Measurements from ENCODE around the gene MPHOSPH10.

MPHOSPH10 gene

DNA sequence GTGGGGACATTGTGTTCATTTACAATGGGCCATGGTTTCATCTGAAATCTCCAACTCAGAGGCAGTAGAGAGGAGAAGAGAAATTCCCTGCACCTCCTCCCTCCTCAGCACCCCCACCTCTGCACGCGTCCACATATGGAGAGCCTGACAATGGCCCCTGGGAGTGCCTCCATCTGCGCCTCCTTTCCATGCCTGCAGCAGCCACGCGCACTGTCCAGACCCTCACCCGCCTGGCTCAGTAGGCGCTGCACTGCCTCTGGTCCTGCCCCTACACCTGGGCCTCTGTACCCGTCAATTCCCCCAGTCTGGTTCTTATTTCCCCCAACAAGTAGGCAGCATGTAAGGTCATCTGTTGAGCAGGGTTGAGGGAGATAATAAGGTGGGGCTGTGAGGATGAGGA is 23.8 kb downstream of the MPHOSPH10 start:
- no peaks in the 10 kb centered on the region for H3K4me1 ChIP-seq (ENCODE audit: insufficient read depth, low read length, severe bottlenecking)
- H3K9ac ChIP-seq (ENCODE audit: low read length) = no peak overlapping the region
- no peak overlapping the region for H3K4me3 ChIP-seq (ENCODE audit: low read depth, low read length, poor library complexity, severe bottlenecking)
- no peaks in the 10 kb centered on the region for H3F3A ChIP-seq (ENCODE audit: insufficient read depth, low read length)
- H3K9me3 ChIP-seq (ENCODE audit: low read length) = no peaks in the 10 kb centered on the region
- no peak overlapping the region for H3K4me2 ChIP-seq (ENCODE audit: low read length)
- H3K79me2 ChIP-seq (ENCODE audit: insufficient read depth, low read length) = no peaks in the 10 kb centered on the region
- peaks cover 20% of the 10 kb centered on the region for H3K36me3 ChIP-seq (ENCODE audit: insufficient read depth, low read length)
- H3K27me3 ChIP-seq (ENCODE audit: insufficient read depth, low read length) = no peaks in the 10 kb centered on the region
- no peak for TF ChIP-seq EZH2 (IDR thresholded peaks at IDR 0.05; ENCODE audit: borderline replicate concordance, low read length)
- TF ChIP-seq, protein P1, sequence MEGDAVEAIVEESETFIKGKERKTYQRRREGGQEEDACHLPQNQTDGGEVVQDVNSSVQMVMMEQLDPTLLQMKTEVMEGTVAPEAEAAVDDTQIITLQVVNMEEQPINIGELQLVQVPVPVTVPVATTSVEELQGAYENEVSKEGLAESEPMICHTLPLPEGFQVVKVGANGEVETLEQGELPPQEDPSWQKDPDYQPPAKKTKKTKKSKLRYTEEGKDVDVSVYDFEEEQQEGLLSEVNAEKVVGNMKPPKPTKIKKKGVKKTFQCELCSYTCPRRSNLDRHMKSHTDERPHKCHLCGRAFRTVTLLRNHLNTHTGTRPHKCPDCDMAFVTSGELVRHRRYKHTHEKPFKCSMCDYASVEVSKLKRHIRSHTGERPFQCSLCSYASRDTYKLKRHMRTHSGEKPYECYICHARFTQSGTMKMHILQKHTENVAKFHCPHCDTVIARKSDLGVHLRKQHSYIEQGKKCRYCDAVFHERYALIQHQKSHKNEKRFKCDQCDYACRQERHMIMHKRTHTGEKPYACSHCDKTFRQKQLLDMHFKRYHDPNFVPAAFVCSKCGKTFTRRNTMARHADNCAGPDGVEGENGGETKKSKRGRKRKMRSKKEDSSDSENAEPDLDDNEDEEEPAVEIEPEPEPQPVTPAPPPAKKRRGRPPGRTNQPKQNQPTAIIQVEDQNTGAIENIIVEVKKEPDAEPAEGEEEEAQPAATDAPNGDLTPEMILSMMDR (IDR thresholded peaks at IDR 0.05; ENCODE audit: low read length) = no peak
- H4K20me1 ChIP-seq (ENCODE audit: insufficient read depth, low read length) = no peaks in the 10 kb centered on the region
- H3K27ac ChIP-seq (ENCODE audit: low read depth, low read length, poor library complexity, severe bottlenecking) = no peak overlapping the region
- H2AFZ ChIP-seq (ENCODE audit: low read length) = no peak overlapping the region
- no peaks in the 10 kb centered on the region for H3K9me2 ChIP-seq (ENCODE audit: low read depth, low read length)

DNA sequence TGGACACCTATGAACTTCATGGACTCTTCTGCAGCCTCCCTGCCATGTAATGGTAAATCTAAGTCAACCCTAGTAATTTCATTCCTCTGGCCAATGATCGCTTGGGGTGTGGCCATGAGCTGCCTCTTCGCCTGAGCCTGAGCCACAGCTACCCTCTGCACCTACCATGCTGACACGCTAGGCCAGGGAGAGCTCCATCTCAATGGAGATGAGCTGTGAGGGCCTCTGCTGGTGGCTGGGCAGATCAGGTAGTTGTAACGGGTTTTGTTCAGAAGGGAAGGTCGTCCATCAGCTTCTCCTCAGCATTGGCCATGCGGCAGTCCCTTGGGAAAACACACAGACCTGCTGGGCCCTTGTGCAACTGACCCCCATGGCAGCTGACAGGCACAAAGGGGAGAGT is 24.4 kb downstream of the MPHOSPH10 start:
- Histone ChIP-seq H3K27ac (ENCODE audit: low read depth, low read length, poor library complexity, severe bottlenecking) (no peak overlapping the region), H2AFZ (ENCODE audit: low read length) (no peak overlapping the region), H3K36me3 (ENCODE audit: insufficient read depth, low read length) (peaks cover 15% of the 10 kb centered on the region), H3F3A (ENCODE audit: insufficient read depth, low read length) (no peaks in the 10 kb centered on the region), H3K4me3 (ENCODE audit: low read depth, low read length, poor library complexity, severe bottlenecking) (no peak overlapping the region), H3K9me3 (ENCODE audit: low read length) (no peaks in the 10 kb centered on the region), H3K27me3 (ENCODE audit: insufficient read depth, low read length) (no peaks in the 10 kb centered on the region), H3K4me2 (ENCODE audit: low read length) (no peak overlapping the region), H3K79me2 (ENCODE audit: insufficient read depth, low read length) (no peaks in the 10 kb centered on the region), H3K9me2 (ENCODE audit: low read depth, low read length) (no peaks in the 10 kb centered on the region), H4K20me1 (ENCODE audit: insufficient read depth, low read length) (no peaks in the 10 kb centered on the region), H3K4me1 (ENCODE audit: insufficient read depth, low read length, severe bottlenecking) (no peaks in the 10 kb centered on the region), H3K9ac (ENCODE audit: low read length) (no peak overlapping the region)
- TF ChIP-seq, protein P1 (IDR thresholded peaks at IDR 0.05; ENCODE audit: low read length) = peak; percentile 50
- TF ChIP-seq EZH2 (IDR thresholded peaks at IDR 0.05; ENCODE audit: borderline replicate concordance, low read length) = no peak

DNA sequence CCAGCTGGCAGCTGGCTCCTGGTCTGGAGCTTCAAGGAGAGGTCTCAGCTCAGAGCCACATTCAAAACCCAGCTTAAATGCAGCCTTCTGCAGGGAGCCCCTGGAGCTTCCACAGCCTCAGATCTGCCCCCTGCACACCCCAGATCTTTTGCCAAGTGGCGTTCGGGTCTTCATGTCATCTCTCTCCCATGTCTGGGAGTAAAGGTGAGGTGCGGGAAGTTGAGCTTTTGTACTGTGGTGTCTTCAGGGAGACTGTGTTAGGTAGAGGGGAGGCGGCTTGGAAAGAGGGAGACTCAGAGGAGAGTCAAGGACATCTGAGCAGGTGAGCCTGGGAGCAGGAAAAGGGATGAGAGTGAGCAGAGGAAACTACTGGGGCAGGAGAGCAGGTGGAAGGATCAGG is 25.4 kb downstream of the MPHOSPH10 start:
- Histone ChIP-seq H3K9ac (ENCODE audit: low read length) (no peak overlapping the region), H3K27me3 (ENCODE audit: insufficient read depth, low read length) (no peaks in the 10 kb centered on the region), H3K36me3 (ENCODE audit: insufficient read depth, low read length) (peaks cover 5% of the 10 kb centered on the region; the same call in 1 of the 2 replicates), H3K27ac (ENCODE audit: low read depth, low read length, poor library complexity, severe bottlenecking) (no peak overlapping the region), H3K4me2 (ENCODE audit: low read length) (no peak overlapping the region), H3K79me2 (ENCODE audit: insufficient read depth, low read length) (no peaks in the 10 kb centered on the region), H3K9me3 (ENCODE audit: low read length) (no peaks in the 10 kb centered on the region), H4K20me1 (ENCODE audit: insufficient read depth, low read length) (no peaks in the 10 kb centered on the region), H3F3A (ENCODE audit: insufficient read depth, low read length) (no peaks in the 10 kb centered on the region), H3K4me1 (ENCODE audit: insufficient read depth, low read length, severe bottlenecking) (no peaks in the 10 kb centered on the region), H3K4me3 (ENCODE audit: low read depth, low read length, poor library complexity, severe bottlenecking) (no peak overlapping the region), H2AFZ (ENCODE audit: low read length) (no peak overlapping the region), H3K9me2 (ENCODE audit: low read depth, low read length) (no peaks in the 10 kb centered on the region)
- TF ChIP-seq EZH2 (IDR thresholded peaks at IDR 0.05; ENCODE audit: borderline replicate concordance, low read length) = no peak
- TF ChIP-seq, protein P1 (IDR thresholded peaks at IDR 0.05; ENCODE audit: low read length) = no peak
